ENCODE results near the gene S100A12.

- TF ChIP-seq GATA2 (IDR thresholded peaks at IDR 0.05; ENCODE audit: low read depth, low read length) (no peak), GATA3 (IDR thresholded peaks at IDR 0.05; ENCODE audit: low read depth, low read length) (no peak)
These were observed 4.2 kb downstream of the S100A12 start for GRCh38 chr1:153371231-153371630.

All from SH-SY5Y (cell line).